Measurements from ENCODE around the gene NEDD4L.

- TF ChIP-seq CTCF (conservative IDR thresholded peaks at IDR 0.05 in 1 of 2, IDR thresholded peaks at IDR 0.05 in 1 of 2; ENCODE audit: extremely low read depth in 1 of 2, insufficient read depth in 1 of 2, low read depth in 1 of 2, low read length in 2 of 2) = no peak
- TF ChIP-seq EZH2 (IDR thresholded peaks at IDR 0.05; ENCODE audit: borderline replicate concordance, low read length) = no peak
Measured at GRCh38 chr18:58097907-58098166, 53.8 kb downstream of the NEDD4L start.
